ENCODE data around the gene EEIG2.
"Not testable (repeated sequence)": the region's sequence is repeated elsewhere in the genome, so short reads cannot be mapped to it uniquely, and the experiment has no call there.

Gene EEIG2

DNA sequence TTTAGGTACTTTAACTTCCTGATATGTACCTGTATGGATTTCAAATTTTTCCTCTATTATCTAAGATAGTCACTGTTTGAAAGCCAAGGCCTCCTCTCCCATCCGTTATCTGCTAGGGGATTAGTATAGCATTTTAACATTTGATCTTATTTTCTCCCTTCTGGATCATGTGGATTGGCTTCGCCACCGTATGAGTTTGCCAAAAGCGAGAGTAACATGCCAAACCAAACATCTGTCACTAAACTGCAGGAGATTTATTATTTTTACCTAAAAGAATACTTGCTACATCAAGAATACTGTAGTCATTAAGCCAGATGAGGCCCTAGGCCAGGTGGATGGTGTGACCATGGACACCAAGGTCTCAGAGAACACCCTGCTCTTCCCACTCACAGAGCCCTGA, 28.5 kb upstream of the EEIG2 start:
- DNase-seq (ENCODE audit: insufficient read length): no peak
- no peak for TF ChIP-seq TAF1 (IDR thresholded peaks at IDR 0.05; ENCODE audit: borderline replicate concordance, low read depth, low read length)
- no peak for TF ChIP-seq POLR2A (IDR thresholded peaks at IDR 0.05; ENCODE audit: low read depth, low read length)
- no peak for TF ChIP-seq POLR2AphosphoS5 (IDR thresholded peaks at IDR 0.05; ENCODE audit: low read depth, low read length)
- no peak for FAIRE-seq

DNA sequence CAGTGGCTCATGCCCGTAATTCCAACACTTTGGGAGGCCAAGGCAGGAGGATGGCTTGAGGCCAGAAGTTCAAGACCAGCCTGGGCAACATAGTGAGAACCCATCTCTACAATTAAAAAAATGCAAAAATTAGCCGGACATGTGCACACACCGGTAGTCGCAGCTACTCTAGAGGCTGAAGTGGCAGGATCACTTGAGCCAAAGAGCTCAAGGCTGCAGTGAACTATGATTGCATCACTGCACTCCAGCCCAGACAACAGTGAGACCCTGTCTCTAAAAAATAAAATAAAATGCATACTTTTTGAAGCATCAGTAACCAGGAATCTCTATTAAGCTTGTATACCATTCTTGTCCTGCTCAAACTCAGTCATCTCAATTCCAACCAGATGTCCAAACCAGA, 27.2 kb upstream of the EEIG2 start:
- FAIRE-seq: no peak
- TF ChIP-seq TAF1 (IDR thresholded peaks at IDR 0.05; ENCODE audit: borderline replicate concordance, low read depth, low read length) (no peak), POLR2AphosphoS5 (IDR thresholded peaks at IDR 0.05; ENCODE audit: low read depth, low read length) (no peak), POLR2A (IDR thresholded peaks at IDR 0.05; ENCODE audit: low read depth, low read length) (no peak)
- DNase-seq (ENCODE audit: insufficient read length): no peak

DNA sequence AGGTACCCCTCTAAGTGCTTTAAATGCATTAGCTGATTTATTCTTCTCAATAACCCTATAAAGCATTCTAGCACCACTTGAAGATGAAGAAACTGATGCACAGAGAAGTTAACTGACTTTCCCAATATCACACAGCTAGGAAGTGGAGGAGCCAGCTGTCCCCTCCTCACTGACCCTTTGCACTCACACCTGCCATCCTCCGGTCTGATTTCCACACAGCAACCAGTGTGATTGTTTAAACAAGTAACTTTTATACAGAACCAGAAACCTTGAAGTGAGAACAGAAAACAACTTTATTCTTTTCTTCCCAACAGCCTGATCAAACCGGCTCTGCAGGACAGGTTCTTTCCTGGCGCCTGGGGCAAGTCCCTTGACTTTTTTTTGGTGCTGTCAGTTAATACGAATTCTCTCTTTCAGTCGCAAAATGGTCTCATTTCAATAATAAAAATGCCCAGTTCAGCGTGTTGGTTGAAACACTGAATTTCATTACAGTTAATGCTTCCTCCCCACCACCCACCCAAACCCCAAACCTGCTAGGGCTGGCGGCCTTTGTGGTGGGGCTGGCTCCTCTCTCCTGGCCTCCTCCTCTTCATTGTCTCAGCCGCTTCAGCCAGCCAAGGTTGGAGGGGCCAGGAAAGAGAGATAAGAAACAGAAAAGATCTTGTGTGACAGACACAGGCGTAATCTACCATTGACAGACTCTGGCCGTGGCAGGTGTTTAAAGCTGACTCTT, 26.4 kb upstream of the EEIG2 start:
- TF ChIP-seq POLR2AphosphoS5 (IDR thresholded peaks at IDR 0.05; ENCODE audit: low read depth, low read length) (no peak), POLR2A (IDR thresholded peaks at IDR 0.05; ENCODE audit: low read depth, low read length) (no peak), TAF1 (IDR thresholded peaks at IDR 0.05; ENCODE audit: borderline replicate concordance, low read depth, low read length) (no peak)
- DNase-seq (ENCODE audit: insufficient read length): peak; percentile 15
- FAIRE-seq: peak; percentile 79

DNA sequence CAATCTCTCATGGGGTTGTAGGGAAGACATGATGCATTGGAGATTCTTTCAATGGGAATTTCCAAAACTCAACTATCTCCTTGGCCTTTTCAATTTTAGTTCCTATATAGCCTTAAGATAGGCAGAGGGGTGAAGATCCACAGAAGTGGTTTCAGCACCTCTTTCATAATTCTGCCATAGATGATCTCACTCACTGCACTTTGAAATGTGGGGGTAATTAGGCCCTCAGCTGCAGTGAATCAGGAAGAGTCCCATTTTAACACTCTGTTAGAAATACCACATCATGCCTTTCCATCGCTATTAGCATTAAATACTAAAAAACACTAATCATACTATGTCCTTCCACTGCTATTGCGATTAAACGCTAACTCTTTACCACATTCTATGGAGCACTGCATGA, 25.1 kb upstream of the EEIG2 start:
- TF ChIP-seq POLR2AphosphoS5 (IDR thresholded peaks at IDR 0.05; ENCODE audit: low read depth, low read length): no peak
- TF ChIP-seq TAF1 (IDR thresholded peaks at IDR 0.05; ENCODE audit: borderline replicate concordance, low read depth, low read length): no peak
- TF ChIP-seq POLR2A (IDR thresholded peaks at IDR 0.05; ENCODE audit: low read depth, low read length): no peak
- FAIRE-seq (no peak), DNase-seq (ENCODE audit: insufficient read length) (no peak)

DNA sequence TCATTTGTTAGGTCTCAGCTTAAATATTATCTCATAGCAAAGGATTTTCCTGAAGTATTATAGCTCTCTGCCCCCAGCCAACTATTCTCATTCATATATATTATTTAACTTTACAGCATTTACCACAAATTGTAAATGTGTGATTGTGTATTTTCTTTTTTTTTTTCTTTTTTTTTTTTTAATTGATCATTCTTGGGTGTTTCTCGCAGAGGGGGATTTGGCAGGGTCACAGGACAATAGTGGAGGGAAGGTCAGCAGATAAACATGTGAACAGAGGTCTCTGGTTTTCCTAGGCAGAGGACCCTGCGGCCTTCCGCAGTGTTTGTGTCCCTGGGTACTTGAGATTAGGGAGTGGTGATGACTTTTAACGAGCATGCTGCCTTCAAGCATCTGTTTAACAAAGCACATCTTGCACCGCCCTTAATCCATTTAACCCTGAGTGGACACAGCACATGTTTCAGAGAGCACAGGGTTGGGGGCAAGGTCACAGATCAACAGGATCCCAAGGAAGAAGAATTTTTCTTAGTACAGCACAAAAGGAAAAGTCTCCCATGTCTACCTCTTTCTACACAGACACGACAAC, 24.5 kb upstream of the EEIG2 start:
- not testable (repeated sequence) for FAIRE-seq; DNase-seq (ENCODE audit: insufficient read length)

DNA sequence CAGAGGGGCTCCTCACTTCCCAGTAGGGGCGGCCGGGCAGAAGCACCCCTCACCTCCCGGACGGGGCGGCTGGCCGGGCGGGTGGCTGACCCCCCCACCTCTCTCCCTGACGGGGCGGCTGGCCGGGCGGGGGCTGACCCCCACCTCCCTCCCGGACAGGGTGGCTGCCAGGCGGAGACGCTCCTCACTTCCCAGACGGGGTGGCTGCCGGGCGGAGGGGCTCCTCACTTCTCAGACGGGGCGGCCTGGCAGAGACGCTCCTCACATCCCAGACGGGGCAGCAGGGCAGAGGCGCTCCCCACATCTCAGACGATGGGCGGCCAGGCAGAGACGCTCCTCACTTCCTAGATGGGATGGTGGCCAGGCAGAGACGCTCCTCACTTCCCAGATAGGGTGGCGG, 23.9 kb upstream of the EEIG2 start:
- FAIRE-seq; DNase-seq (ENCODE audit: insufficient read length): not testable (repeated sequence)

DNA sequence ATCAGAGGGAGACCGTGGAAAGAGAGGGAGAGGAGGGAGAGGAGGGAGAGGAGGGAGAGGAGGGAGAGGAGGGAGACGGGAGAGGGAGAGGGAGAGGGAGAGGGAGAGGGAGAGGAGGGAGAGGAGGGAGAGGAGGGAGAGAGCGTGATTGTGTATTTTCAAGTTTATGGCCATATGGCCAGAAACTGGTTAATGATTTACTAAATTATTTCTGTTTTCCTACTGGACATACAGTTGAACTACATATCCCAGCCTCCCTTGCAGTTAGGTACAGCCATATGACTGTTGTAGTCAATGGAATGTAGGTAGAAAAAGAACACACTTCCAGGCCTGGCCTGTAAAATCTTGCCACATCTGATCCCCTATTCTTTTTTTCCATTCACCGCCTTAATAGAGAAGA, 23.1 kb upstream of the EEIG2 start:
- not testable (repeated sequence) for FAIRE-seq; DNase-seq (ENCODE audit: insufficient read length)

DNA sequence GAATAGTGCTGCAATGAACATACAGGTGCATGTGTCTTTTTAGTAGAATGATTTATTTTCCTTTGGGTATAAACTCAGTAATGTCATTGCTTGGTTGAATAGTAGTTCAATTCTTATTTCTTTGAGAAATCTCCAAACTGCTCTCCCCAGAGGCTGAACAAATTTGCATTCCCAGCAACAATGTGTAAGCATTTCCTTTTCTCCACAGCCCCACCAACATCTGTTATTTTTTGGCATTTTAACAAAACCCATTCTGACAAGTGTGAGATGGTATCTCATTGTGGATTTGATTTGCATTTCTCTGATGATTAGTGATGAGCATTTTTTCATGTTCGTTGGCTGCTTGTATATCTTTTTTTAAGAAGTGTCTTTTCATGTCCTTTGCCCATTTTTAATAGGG, 21.9 kb upstream of the EEIG2 start:
- DNase-seq (ENCODE audit: insufficient read length) (no peak), FAIRE-seq (no peak)
- TF ChIP-seq POLR2A (IDR thresholded peaks at IDR 0.05; ENCODE audit: low read depth, low read length): no peak
- no peak for TF ChIP-seq POLR2AphosphoS5 (IDR thresholded peaks at IDR 0.05; ENCODE audit: low read depth, low read length)
- TF ChIP-seq TAF1 (IDR thresholded peaks at IDR 0.05; ENCODE audit: borderline replicate concordance, low read depth, low read length): no peak

DNA sequence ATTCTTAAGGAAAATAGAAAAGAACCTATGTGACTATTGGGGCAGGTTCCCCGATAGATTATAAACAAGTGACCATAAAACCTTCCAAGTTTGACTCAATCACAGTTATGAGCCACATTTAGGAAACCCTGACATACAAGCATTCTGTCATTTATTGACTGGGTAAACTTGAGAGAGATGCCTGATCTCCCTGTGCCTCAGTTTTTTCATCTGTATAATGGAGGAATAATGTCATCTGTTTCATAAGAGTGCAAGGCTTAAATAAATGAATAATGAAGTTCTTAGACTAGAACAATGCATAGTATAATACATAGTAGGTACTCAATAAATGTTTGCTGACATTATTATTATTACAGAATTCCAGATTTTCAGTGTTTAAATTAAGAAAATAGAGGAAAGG, 18.9 kb upstream of the EEIG2 start:
- TF ChIP-seq TAF1 (IDR thresholded peaks at IDR 0.05; ENCODE audit: borderline replicate concordance, low read depth, low read length): no peak
- TF ChIP-seq POLR2A (IDR thresholded peaks at IDR 0.05; ENCODE audit: low read depth, low read length): no peak
- no peak for TF ChIP-seq POLR2AphosphoS5 (IDR thresholded peaks at IDR 0.05; ENCODE audit: low read depth, low read length)
- no peak for FAIRE-seq
- DNase-seq (ENCODE audit: insufficient read length): no peak

DNA sequence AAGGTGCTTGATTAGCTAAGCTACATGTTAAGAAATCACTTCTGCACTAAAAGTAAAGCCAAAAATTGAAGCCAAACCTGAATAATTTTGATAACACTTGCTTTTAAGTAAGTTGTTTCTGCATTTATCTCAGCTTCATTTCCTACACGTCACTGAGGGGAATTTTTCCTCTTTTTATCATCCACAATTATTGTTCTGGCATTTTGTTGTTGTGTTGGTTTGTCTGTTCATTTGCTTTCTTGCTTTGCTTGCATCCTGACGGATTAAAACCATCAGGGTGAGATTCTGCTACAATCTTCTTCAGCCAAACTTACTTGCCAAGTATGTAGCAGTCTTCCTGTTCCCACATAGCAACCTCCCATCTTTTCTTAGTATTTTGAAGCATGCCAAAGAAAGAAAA, 18.0 kb upstream of the EEIG2 start:
- DNase-seq (ENCODE audit: insufficient read length) (no peak), FAIRE-seq (no peak)
- no peak for TF ChIP-seq POLR2AphosphoS5 (IDR thresholded peaks at IDR 0.05; ENCODE audit: low read depth, low read length)
- TF ChIP-seq TAF1 (IDR thresholded peaks at IDR 0.05; ENCODE audit: borderline replicate concordance, low read depth, low read length): no peak
- no peak for TF ChIP-seq POLR2A (IDR thresholded peaks at IDR 0.05; ENCODE audit: low read depth, low read length)

DNA sequence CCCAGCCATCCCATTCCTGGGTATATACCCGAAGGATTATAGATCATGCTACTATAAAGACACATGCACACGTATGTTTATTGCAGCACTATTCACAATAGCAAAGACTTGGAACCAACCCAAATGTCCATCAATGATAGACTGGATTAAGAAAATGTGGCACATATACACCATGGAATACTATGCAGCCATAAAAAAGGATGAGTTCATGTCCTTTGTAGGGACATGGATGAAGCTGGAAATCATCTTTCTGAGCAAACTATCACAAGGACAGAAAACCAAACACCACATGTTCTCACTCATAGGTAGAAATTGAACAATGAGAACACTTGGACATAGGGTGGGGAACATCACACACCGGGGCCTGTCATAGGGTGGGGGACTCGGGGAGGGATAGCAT, 12.4 kb upstream of the EEIG2 start:
- not testable (repeated sequence) for FAIRE-seq; DNase-seq (ENCODE audit: insufficient read length)

DNA sequence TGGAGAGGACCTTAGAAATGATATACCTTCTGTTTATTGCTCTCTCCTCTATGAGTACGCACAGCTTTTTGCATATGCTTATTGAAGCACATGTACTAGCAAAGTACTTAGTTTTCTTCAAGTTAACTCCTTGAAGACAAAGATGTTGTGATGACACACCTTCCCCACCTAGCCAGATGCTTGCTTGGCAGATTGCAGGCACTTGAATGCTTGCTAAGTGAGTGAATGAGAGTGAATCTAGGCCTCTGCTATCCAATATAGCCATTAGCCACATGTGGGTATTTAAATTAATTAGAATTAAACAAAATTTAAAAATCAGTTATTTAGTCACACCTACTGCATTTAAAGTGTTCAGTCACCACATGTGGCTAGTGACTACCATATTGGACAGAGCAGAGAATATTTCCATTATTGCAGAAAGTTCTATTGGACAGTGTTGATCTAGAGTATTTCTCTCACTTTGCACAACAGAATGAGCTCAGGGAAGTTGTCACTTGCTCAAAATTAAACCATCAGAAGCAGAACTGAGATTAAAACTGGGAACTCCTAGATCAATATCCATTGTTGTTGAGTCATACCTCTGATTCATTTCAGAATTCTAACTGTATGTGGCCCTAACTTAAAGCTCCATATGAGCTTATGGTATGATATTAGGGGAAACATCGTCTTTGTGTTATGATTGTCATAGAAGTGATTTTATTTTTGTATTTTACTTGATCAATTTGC, 8.6 kb upstream of the EEIG2 start:
- FAIRE-seq: peak; percentile 73
- DNase-seq (ENCODE audit: insufficient read length): no peak
- no peak for TF ChIP-seq POLR2A (IDR thresholded peaks at IDR 0.05; ENCODE audit: low read depth, low read length)
- no peak for TF ChIP-seq TAF1 (IDR thresholded peaks at IDR 0.05; ENCODE audit: borderline replicate concordance, low read depth, low read length)
- no peak for TF ChIP-seq POLR2AphosphoS5 (IDR thresholded peaks at IDR 0.05; ENCODE audit: low read depth, low read length)

DNA sequence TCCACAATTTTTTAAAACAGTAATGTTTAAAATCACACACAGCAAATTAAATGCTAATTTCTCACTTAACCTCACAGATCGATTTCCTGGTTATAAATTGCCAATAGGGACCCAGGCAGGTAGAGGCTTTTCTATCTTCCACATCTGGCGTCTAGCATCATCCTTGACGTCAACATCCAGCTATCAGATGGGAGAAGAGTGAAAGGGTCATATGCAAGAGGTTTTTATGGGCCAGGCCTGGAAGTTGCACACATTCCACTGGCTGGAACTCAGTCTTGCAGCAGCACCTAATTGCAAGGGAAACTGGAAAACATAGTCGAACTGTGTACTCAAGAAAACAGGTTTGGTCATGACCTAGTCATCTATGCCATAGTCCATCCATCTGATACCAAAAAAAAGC, 6.0 kb upstream of the EEIG2 start:
- no peak for TF ChIP-seq TAF1 (IDR thresholded peaks at IDR 0.05; ENCODE audit: borderline replicate concordance, low read depth, low read length)
- TF ChIP-seq POLR2A (IDR thresholded peaks at IDR 0.05; ENCODE audit: low read depth, low read length): no peak
- no peak for TF ChIP-seq POLR2AphosphoS5 (IDR thresholded peaks at IDR 0.05; ENCODE audit: low read depth, low read length)
- FAIRE-seq (no peak), DNase-seq (ENCODE audit: insufficient read length) (no peak)

Measured in GM12892 (cell line).